K562 (cell line): ENCODE results near the gene SMCO1. TPM values are rescaled to one million over a fixed set of nuclear protein-coding genes. Genes with fewer than 3 reads are reported as not detected.
A peak's percentile ranks its signal among the peaks of the same experiment; 100 is the strongest.

Source experiments
- ATAC-seq: fragments of 200-7000 bp; cut with Tn5 transposase; 3 replicates; pipeline ENCODE4 v1.9.1; 2020; ENCODE audit warnings: moderate library complexity
- BruUV-seq: library from RNA; stranded (reverse); fragments of 400-500 nt; replicated peaks from 2 replicates; lab custom pipeline; 2021; lab: Mats Ljungman, UMichigan
- CTCF ChIA-PET: fragments of 300-600 bp; formaldehyde crosslinking; extraction: SDS; loops from one replicate; lab custom pipeline; 2021; ENCODE audit warnings: low intra/inter-chr PET ratio; lab: Yijun Ruan, JAX
- POLR2A ChIA-PET: fragments of 300-600, 350-650 bp; sonication (Branson Sonifier 250); formaldehyde crosslinking; extraction: SDS; loops from one replicate; lab custom pipeline; 2021; ENCODE audit warnings: antibody characterized with exemption, inconsistent platforms; lab: Yijun Ruan, JAX
- DNase-seq, 4 experiments: peaks; one replicate each; pipeline versions ENCODE4 v3.0.0 to v3.0.0-alpha.2; 2011 to 2018; ENCODE audit warnings: low spot score in 3 of 4, mixed read lengths in 3 of 4; ENCODE audit errors: extremely low read depth in 1 of 4
- FAIRE-seq: peaks from 2 replicates; lab custom pipeline; 2011; peaks lifted over from hg19 to GRCh38; lab: Jason Lieb, UNC
- H2AFZ ChIP-seq: 2 replicates; pipeline ENCODE4 v1.6.0; 2011; ENCODE audit warnings: low read depth, low read length, control low read depth, inconsistent platforms
- H3K27ac ChIP-seq: fragments of 200-600 bp; 3 replicates; pipeline ENCODE4 v1.8.0; 2011; ENCODE audit warnings: low read depth, mild to moderate bottlenecking, control low read depth, inconsistent platforms, low read length, moderate library complexity, mixed read lengths; ENCODE audit errors: extremely low read depth
- H3K27me3 ChIP-seq, 2 experiments: fragments of 300-600 bp in 1 of 2; 2 replicates in 1 of 2; 3 replicates in 1 of 2; pipeline versions ENCODE4 v1.6.0 to v1.8.0; 2011; ENCODE audit warnings: inconsistent platforms in 2 of 2, low read length in 2 of 2, mild to moderate bottlenecking in 1 of 2, mixed read lengths in 1 of 2, moderate library complexity in 1 of 2; ENCODE audit not compliant: control insufficient read depth in 2 of 2, insufficient read depth in 2 of 2
- H3K36me3 ChIP-seq: fragments of 300-600 bp; 3 replicates; pipeline ENCODE4 v1.8.0; 2011; ENCODE audit warnings: mild to moderate bottlenecking, low read length, inconsistent platforms; ENCODE audit not compliant: control insufficient read depth, insufficient read depth
- H3K4me1 ChIP-seq, 2 experiments: fragments of 200-600 bp in 1 of 2; replicated peaks in 1 of 2; 2 replicates in 1 of 2; 3 replicates in 1 of 2; pipeline versions ENCODE4 v1.5.1 to v1.8.0; 2011; ENCODE audit warnings: inconsistent platforms in 2 of 2, low read length in 2 of 2, mild to moderate bottlenecking in 1 of 2, mixed read lengths in 1 of 2, moderate library complexity in 1 of 2; ENCODE audit not compliant: control insufficient read depth in 2 of 2, insufficient read depth in 2 of 2
- H3K4me2 ChIP-seq: 2 replicates; pipeline ENCODE4 v1.6.1; 2011; ENCODE audit warnings: low read length, control low read depth, inconsistent platforms, mixed read lengths; ENCODE audit not compliant: insufficient read depth
- H3K4me3 ChIP-seq: fragments of 200-600 bp; sonication (generic), shearing (Covaris generic); 2 replicates; pipeline ENCODE4 v1.5.1; 2016; ENCODE audit warnings: control low read depth, inconsistent platforms
- H3K79me2 ChIP-seq: fragments of 200-600 bp; 3 replicates; pipeline ENCODE4 v1.8.0; 2011; ENCODE audit warnings: low read length, inconsistent platforms; ENCODE audit not compliant: control insufficient read depth, insufficient read depth
- H3K9ac ChIP-seq, 2 experiments: 2 replicates each; pipeline versions ENCODE4 v1.6.0 to v1.6.1; 2011; ENCODE audit warnings: low read depth in 2 of 2, low read length in 2 of 2, control low read depth in 1 of 2, inconsistent platforms in 1 of 2, mild to moderate bottlenecking in 1 of 2, mixed read lengths in 1 of 2; ENCODE audit not compliant: insufficient read depth in 1 of 2
- H3K9me1 ChIP-seq: one replicate; pipeline ENCODE4 v1.6.0; 2011; ENCODE audit warnings: inconsistent platforms, mild to moderate bottlenecking, low read length, moderate library complexity; ENCODE audit not compliant: control insufficient read depth, insufficient read depth
- H3K9me3 ChIP-seq: replicated peaks from 2 replicates; pipeline ENCODE4 v1.5.1; 2011; ENCODE audit warnings: low read depth, low read length, inconsistent platforms; ENCODE audit not compliant: control insufficient read depth, insufficient read depth
- H4K20me1 ChIP-seq: replicated peaks from 2 replicates; pipeline ENCODE4 v1.6.1; 2011; ENCODE audit warnings: low read length, inconsistent platforms, mixed read lengths; ENCODE audit not compliant: control insufficient read depth, insufficient read depth
- LARP7 ChIP-seq: fragments of 450-650 bp; IDR thresholded peaks from 2 replicates; pipeline ENCODE4 v1.6.1; 2016
- MCM3 ChIP-seq: fragments of 450-650 bp; IDR thresholded peaks from 2 replicates; pipeline ENCODE4 v1.6.1; 2016
- SMARCA4 ChIP-seq: fragments of 450-650 bp; IDR thresholded peaks from 2 replicates; pipeline ENCODE4 v1.6.1; 2016
- STAT5B ChIP-seq: fragments of 250-450 bp; sonication (Bioruptor Pico); IDR thresholded peaks from 2 replicates; pipeline ENCODE4 v1.8.0; 2021; ENCODE audit warnings: mild to moderate bottlenecking, inconsistent platforms
- TEAD4 ChIP-seq, 2 experiments: sonication (generic) in 1 of 2; formaldehyde crosslinking in 1 of 2; IDR thresholded peaks; 2 replicates each; pipeline versions ENCODE4 v1.6.1 to v1.8.0; 2012 to 2022; ENCODE audit warnings: borderline replicate concordance in 1 of 2, inconsistent platforms in 1 of 2, low read length in 1 of 2, mild to moderate bottlenecking in 1 of 2, missing genetic modification reagents in 1 of 2
- ZKSCAN1 ChIP-seq: fragments of 150-350 bp; IDR thresholded peaks from 2 replicates; pipeline ENCODE4 v1.6.1; 2016; ENCODE audit warnings: low read depth, low read length
- WGBS: fragments of 100-300 bp; shearing (Covaris generic); methylation state at CpG from one replicate; pipeline ENCODE4 v1.1.6; 2016; ENCODE audit warnings: low coverage, mixed read lengths; ENCODE audit not compliant: insufficient coverage; ENCODE audit errors: missing lambda C conversion rate; 5-methylcytosine and 5-hydroxymethylcytosine counted together
- in situ Hi-C: fragments of 300-500 bp; cut with MboI; formaldehyde crosslinking; loops from 4 replicates; pipeline ENCODE4 v1.15.0; 2018; ENCODE audit warnings: inconsistent platforms, mixed read lengths
- intact Hi-C: fragments of 100-400 bp; cut with micrococcal nuclease; formaldehyde crosslinking; loops from 2 replicates; pipeline ENCODE4 v1.14.2; 2022
- polyA plus RNA-seq, 8 experiments: library from polyadenylated mRNA; depleted of rRNA in 4 of 8; stranded (reverse) in 5 of 8; unstranded in 3 of 8; fragments of >200 nt; fragmentation: Nextera tagmentation in 2 of 8; fragmentation: Illumina TruSeq in 1 of 8; extraction: Ambion mirVana in 2 of 8; extraction: Trizol in 1 of 8; gene quantifications; 2 replicates each; pipeline versions ENCODE4 v1.2.1 to v1.2.3, GENCODE V29; 2011 to 2014; ENCODE audit warnings: inconsistent platforms in 1 of 8, missing spikeins in 1 of 8
- total RNA-seq, 7 experiments: library from RNA; depleted of rRNA in 6 of 7; stranded (reverse); fragments of >200 nt in 6 of 7; fragmentation: Illumina TruSeq in 2 of 7; extraction: Trizol in 2 of 7; gene quantifications; 2 replicates each; pipeline versions ENCODE4 v1.2.1 to v1.2.3, GENCODE V29; 2011 to 2021; ENCODE audit warnings: low replicate concordance in 1 of 7
- TF ChIP-seq, protein P1 (sequence below): fragments of 450-650 bp; IDR thresholded peaks from 2 replicates; pipeline ENCODE4 v1.6.1; 2016; ENCODE audit warnings: mild to moderate bottlenecking, moderate library complexity

The SMCO1 gene
- total and polyA plus RNA-seq, 9 of the 15 experiments (the other 6 are each of a cell fraction or from before 2014, with no cell fraction given): 0.05 to 0.35 (median 0.12) TPM; not detected in 5

DNA sequence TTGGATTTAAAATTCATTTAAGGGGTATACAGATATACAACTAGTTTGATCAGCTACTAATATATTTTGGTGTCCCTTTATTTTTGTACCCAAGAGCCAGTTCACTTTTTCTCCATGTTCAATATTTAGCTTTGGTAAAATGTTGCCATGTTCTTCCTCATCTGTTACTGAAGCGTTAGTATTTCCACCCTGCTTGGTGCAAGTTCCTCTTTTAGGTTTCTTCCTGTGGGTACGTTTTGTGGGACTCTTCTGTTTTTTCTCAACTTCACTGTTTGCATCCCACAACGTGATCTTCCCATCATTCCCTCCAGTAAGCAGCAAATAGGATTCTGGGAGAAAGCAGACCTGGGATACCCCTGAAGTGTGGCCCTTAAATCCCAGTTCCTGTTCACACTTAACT, 39.1 kb upstream of the SMCO1 start:
- no peak for ATAC-seq
- H3K4me3 ChIP-seq: no peak overlapping the region
- DNase-seq: no peak
- H3K4me1 ChIP-seq: no peaks in the 10 kb centered on the region
- 34% methylated on average over 3 of the region's 3 CpGs for WGBS
- no peaks in the 10 kb centered on the region for H3K27me3 ChIP-seq
- no peak overlapping the region for H3K9ac ChIP-seq
- in situ Hi-C loops: no loop called here
- TSS peak; percentile 32 for BruUV-seq
- no peaks in the 10 kb centered on the region for H3K79me2 ChIP-seq
- intact Hi-C loops: no loop called here
- H3K4me2 ChIP-seq: no peak overlapping the region
- H3K27ac ChIP-seq: no peak overlapping the region
- no peak overlapping the region for H2AFZ ChIP-seq
- H3K36me3 ChIP-seq: peaks cover 12% of the 10 kb centered on the region; the same call in 2 of the 3 replicates
- no peaks in the 10 kb centered on the region for H4K20me1 ChIP-seq
- POLR2A ChIA-PET: interaction anchor here (0.6 kb wide), 1 partner anchor 97 kb away, joined by 3 read pairs; no protein-coding TSS in a partner anchor
- CTCF ChIA-PET: no interaction called here
- FAIRE-seq: no peak
- H3K9me1 ChIP-seq: no peaks in the 10 kb centered on the region
- H3K9me3 ChIP-seq: peaks cover 6% of the 10 kb centered on the region; the same call in 1 of the 2 replicates
- TF ChIP-seq STAT5B (CRISPR knock-in tag) (no peak), SMARCA4 (no peak), TEAD4 (IDR thresholded peaks at IDR 0.05; ENCODE audit: low read length) (no peak), TEAD4 (CRISPR knock-in tag; IDR thresholded peaks at IDR 0.05; ENCODE audit: borderline replicate concordance) (no peak), ZKSCAN1 (no peak), MCM3 (no peak), LARP7 (no peak)
- TF ChIP-seq, protein P1, sequence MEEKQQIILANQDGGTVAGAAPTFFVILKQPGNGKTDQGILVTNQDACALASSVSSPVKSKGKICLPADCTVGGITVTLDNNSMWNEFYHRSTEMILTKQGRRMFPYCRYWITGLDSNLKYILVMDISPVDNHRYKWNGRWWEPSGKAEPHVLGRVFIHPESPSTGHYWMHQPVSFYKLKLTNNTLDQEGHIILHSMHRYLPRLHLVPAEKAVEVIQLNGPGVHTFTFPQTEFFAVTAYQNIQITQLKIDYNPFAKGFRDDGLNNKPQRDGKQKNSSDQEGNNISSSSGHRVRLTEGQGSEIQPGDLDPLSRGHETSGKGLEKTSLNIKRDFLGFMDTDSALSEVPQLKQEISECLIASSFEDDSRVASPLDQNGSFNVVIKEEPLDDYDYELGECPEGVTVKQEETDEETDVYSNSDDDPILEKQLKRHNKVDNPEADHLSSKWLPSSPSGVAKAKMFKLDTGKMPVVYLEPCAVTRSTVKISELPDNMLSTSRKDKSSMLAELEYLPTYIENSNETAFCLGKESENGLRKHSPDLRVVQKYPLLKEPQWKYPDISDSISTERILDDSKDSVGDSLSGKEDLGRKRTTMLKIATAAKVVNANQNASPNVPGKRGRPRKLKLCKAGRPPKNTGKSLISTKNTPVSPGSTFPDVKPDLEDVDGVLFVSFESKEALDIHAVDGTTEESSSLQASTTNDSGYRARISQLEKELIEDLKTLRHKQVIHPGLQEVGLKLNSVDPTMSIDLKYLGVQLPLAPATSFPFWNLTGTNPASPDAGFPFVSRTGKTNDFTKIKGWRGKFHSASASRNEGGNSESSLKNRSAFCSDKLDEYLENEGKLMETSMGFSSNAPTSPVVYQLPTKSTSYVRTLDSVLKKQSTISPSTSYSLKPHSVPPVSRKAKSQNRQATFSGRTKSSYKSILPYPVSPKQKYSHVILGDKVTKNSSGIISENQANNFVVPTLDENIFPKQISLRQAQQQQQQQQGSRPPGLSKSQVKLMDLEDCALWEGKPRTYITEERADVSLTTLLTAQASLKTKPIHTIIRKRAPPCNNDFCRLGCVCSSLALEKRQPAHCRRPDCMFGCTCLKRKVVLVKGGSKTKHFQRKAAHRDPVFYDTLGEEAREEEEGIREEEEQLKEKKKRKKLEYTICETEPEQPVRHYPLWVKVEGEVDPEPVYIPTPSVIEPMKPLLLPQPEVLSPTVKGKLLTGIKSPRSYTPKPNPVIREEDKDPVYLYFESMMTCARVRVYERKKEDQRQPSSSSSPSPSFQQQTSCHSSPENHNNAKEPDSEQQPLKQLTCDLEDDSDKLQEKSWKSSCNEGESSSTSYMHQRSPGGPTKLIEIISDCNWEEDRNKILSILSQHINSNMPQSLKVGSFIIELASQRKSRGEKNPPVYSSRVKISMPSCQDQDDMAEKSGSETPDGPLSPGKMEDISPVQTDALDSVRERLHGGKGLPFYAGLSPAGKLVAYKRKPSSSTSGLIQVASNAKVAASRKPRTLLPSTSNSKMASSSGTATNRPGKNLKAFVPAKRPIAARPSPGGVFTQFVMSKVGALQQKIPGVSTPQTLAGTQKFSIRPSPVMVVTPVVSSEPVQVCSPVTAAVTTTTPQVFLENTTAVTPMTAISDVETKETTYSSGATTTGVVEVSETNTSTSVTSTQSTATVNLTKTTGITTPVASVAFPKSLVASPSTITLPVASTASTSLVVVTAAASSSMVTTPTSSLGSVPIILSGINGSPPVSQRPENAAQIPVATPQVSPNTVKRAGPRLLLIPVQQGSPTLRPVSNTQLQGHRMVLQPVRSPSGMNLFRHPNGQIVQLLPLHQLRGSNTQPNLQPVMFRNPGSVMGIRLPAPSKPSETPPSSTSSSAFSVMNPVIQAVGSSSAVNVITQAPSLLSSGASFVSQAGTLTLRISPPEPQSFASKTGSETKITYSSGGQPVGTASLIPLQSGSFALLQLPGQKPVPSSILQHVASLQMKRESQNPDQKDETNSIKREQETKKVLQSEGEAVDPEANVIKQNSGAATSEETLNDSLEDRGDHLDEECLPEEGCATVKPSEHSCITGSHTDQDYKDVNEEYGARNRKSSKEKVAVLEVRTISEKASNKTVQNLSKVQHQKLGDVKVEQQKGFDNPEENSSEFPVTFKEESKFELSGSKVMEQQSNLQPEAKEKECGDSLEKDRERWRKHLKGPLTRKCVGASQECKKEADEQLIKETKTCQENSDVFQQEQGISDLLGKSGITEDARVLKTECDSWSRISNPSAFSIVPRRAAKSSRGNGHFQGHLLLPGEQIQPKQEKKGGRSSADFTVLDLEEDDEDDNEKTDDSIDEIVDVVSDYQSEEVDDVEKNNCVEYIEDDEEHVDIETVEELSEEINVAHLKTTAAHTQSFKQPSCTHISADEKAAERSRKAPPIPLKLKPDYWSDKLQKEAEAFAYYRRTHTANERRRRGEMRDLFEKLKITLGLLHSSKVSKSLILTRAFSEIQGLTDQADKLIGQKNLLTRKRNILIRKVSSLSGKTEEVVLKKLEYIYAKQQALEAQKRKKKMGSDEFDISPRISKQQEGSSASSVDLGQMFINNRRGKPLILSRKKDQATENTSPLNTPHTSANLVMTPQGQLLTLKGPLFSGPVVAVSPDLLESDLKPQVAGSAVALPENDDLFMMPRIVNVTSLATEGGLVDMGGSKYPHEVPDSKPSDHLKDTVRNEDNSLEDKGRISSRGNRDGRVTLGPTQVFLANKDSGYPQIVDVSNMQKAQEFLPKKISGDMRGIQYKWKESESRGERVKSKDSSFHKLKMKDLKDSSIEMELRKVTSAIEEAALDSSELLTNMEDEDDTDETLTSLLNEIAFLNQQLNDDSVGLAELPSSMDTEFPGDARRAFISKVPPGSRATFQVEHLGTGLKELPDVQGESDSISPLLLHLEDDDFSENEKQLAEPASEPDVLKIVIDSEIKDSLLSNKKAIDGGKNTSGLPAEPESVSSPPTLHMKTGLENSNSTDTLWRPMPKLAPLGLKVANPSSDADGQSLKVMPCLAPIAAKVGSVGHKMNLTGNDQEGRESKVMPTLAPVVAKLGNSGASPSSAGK: no peak
